MCF 10A (cell line): ENCODE data around the gene TRANK1. TPM values are rescaled to one million over a fixed set of nuclear protein-coding genes. Genes with fewer than 3 reads are reported as not detected.

ENCODE experiments used
- BruUV-seq: library from RNA; stranded (reverse); fragments of 400-500 nt; replicated peaks from 2 replicates; lab custom pipeline; 2021; lab: Mats Ljungman, UMichigan
- CTCF ChIA-PET: fragments of 300-600 bp; sonication (Branson Sonifier 250); formaldehyde crosslinking; extraction: SDS; loops from one replicate; lab custom pipeline; 2021; ENCODE audit warnings: antibody characterized with exemption, inconsistent platforms; lab: Yijun Ruan, JAX
- POLR2A ChIA-PET: fragments of 300-600, 350-650 bp; sonication (Branson Sonifier 250); formaldehyde crosslinking; extraction: SDS; loops from one replicate; lab custom pipeline; 2020; ENCODE audit warnings: antibody characterized with exemption, inconsistent platforms; lab: Yijun Ruan, JAX
- DNase-seq: peaks from one replicate; pipeline ENCODE4 v3.0.0-alpha.2; 2018; ENCODE audit not compliant: unreplicated experiment
- H3K27ac Mint-ChIP-seq: one replicate; pipeline ENCODE4 v1.8.0; 2022; ENCODE audit warnings: mild to moderate bottlenecking, low read depth, mixed read lengths; ENCODE audit not compliant: unreplicated experiment
- H3K27me3 Mint-ChIP-seq: one replicate; pipeline ENCODE4 v1.8.0; 2022; ENCODE audit warnings: mixed read lengths; ENCODE audit not compliant: insufficient read depth, unreplicated experiment
- H3K36me3 Mint-ChIP-seq: one replicate; pipeline ENCODE4 v1.8.0; 2022; ENCODE audit warnings: mild to moderate bottlenecking, moderate library complexity, mixed read lengths; ENCODE audit not compliant: insufficient read depth, unreplicated experiment
- H3K4me1 Mint-ChIP-seq: one replicate; pipeline ENCODE4 v1.8.0; 2022; ENCODE audit warnings: mixed read lengths; ENCODE audit not compliant: insufficient read depth, unreplicated experiment
- H3K4me3 Mint-ChIP-seq: one replicate; pipeline ENCODE4 v1.8.0; 2022; ENCODE audit warnings: mild to moderate bottlenecking, moderate library complexity, mixed read lengths; ENCODE audit not compliant: unreplicated experiment
- H3K9me3 Mint-ChIP-seq: one replicate; pipeline ENCODE4 v1.8.0; 2022; ENCODE audit warnings: mixed read lengths; ENCODE audit not compliant: unreplicated experiment
- CTCF ChIP-seq: fragments of 200-600 bp; IDR thresholded peaks from one replicate; pipeline ENCODE4 v1.8.0; 2022; ENCODE audit warnings: antibody characterized with exemption, mild to moderate bottlenecking; ENCODE audit not compliant: unreplicated experiment
- intact Hi-C: fragments of 100-400 bp; cut with micrococcal nuclease; formaldehyde crosslinking; loops from 2 replicates; pipeline ENCODE4 v1.14.1; 2022
- total RNA-seq: library from RNA; stranded (reverse); gene quantifications from 2 replicates; pipeline ENCODE4 v1.2.3, GENCODE V29; 2022

Gene TRANK1
- total RNA-seq, 1 experiment from 2014 or later = 4.7 TPM

- Mint-ChIP-seq H3K36me3 (peaks cover 7% of the 10 kb centered on the region), H3K9me3 (no peaks in the 10 kb centered on the region), H3K4me3 (no peak overlapping the region), H3K27ac (no peak overlapping the region), H3K27me3 (no peaks in the 10 kb centered on the region), H3K4me1 (no peaks in the 10 kb centered on the region)
- ChIA-PET POLR2A (no interaction called here), CTCF (interaction anchor here (0.7 to 1.0 kb wide), 2 partner anchors 25 to 37 kb away, joined by 3 to 4 read pairs; no protein-coding TSS in a partner anchor)
- BruUV-seq = no TSS peak
- intact Hi-C loops = no loop called here
- no peak for TF ChIP-seq CTCF
- DNase-seq = no peak
Measured at GRCh38 chr3:36832406-36832805, 112.4 kb downstream of the TRANK1 start.

DNA sequence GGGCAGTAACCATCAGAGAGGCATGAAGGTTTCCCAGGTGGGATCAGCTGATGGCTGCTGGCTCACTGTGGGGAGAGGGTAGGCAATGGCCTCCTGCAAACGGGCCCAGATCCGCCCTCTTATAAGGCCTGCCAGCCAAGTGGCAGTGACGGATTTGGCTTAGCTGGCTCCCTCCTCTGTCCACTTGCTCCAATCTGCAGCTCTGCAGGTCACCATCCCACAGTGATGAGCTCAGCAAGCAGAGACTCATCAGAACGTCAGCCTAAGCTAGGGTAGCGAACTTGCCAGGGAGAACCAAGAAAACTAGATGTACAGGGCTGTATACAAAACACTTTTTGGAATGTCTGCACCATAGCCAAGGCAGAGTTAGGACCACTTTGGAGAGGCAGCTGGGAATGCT, 117.7 kb downstream of the TRANK1 start:
- H3K36me3 Mint-ChIP-seq = no peaks in the 10 kb centered on the region
- no peaks in the 10 kb centered on the region for H3K4me1 Mint-ChIP-seq
- BruUV-seq = no TSS peak
- TF ChIP-seq CTCF = no peak
- no peak overlapping the region for H3K4me3 Mint-ChIP-seq
- DNase-seq = no peak
- H3K9me3 Mint-ChIP-seq = no peaks in the 10 kb centered on the region
- POLR2A ChIA-PET = interaction anchor here (0.7 kb wide), 1 partner anchor 311 kb away, joined by 3 read pairs; no protein-coding TSS in a partner anchor
- intact Hi-C loops = no loop called here
- H3K27me3 Mint-ChIP-seq = no peaks in the 10 kb centered on the region
- CTCF ChIA-PET = interaction anchor here (0.6 to 2.3 kb wide), 5 partner anchors 14 to 92 kb away, joined by 3 to 7 read pairs (median 5); no protein-coding TSS in a partner anchor
- no peak overlapping the region for H3K27ac Mint-ChIP-seq

DNA sequence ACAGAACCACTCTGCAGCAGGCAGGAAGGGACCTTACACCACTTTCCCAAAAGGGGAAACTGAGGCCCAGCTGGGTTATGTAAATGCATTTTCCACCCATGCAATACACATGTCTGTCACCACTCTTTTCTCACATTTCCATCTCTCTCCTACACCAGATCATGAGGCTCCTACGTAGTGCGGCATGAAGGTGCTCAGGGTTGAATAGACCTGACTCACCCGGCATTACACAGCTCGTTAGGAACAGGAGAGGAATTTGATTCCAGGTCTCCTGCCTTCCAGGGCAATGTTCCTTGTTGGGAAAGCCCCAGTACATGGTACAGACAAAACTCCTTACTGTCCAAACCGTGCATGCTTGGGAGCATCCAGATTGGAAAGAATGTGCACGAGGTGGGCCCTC, 118.6 kb downstream of the TRANK1 start:
- no peak for DNase-seq
- no peak for TF ChIP-seq CTCF
- intact Hi-C loops = no loop called here
- ChIA-PET CTCF (interaction anchor here (0.7 to 2.3 kb wide), 5 partner anchors 11 to 96 kb away, joined by 3 to 7 read pairs (median 3); no protein-coding TSS in a partner anchor), POLR2A (no interaction called here)
- no peaks in the 10 kb centered on the region for H3K4me1 Mint-ChIP-seq
- no peak overlapping the region for H3K4me3 Mint-ChIP-seq
- no peak overlapping the region for H3K27ac Mint-ChIP-seq
- H3K27me3 Mint-ChIP-seq = no peaks in the 10 kb centered on the region
- BruUV-seq = no TSS peak
- no peaks in the 10 kb centered on the region for H3K9me3 Mint-ChIP-seq
- no peaks in the 10 kb centered on the region for H3K36me3 Mint-ChIP-seq

DNA sequence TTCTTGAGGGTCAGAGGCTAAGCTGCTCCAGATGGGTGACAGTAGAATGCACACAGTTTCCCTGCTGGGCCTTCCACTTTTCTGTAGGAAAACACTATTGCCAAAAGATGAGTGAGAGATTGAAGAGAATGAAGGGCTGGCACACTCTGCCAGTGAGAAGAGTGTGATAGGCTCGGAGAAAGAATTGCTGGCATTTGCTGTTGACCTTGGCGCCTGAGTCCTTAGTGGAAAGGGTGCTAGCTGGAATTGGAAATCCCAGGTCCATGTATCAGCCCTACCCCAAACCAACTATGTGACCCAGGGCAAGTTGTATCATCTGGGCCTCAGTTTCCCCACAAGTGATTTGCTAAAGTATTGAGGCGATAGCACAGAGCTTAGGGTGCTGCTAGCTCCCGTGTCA, 120.4 kb downstream of the TRANK1 start:
- no peaks in the 10 kb centered on the region for H3K36me3 Mint-ChIP-seq
- POLR2A ChIA-PET = no interaction called here
- H3K4me3 Mint-ChIP-seq = no peak overlapping the region
- no peak for TF ChIP-seq CTCF
- H3K9me3 Mint-ChIP-seq = no peaks in the 10 kb centered on the region
- no peaks in the 10 kb centered on the region for H3K27me3 Mint-ChIP-seq
- DNase-seq = no peak
- no peaks in the 10 kb centered on the region for H3K4me1 Mint-ChIP-seq
- intact Hi-C loops = no loop called here
- CTCF ChIA-PET = no interaction called here
- H3K27ac Mint-ChIP-seq = no peak overlapping the region
- BruUV-seq = no TSS peak
